H1 (cell line): Measurements from ENCODE around the gene DAPK1. TPM values are rescaled to one million over a fixed set of nuclear protein-coding genes. Genes with fewer than 3 reads are reported as not detected.
"Not testable (repeated sequence)": the region's sequence is repeated elsewhere in the genome, so short reads cannot be mapped to it uniquely, and the experiment has no call there.

ENCODE experiments used
- CTCF ChIA-PET: fragments of 300-600 bp; sonication (Branson Sonifier 250); formaldehyde crosslinking; loops from one replicate; lab custom pipeline; 2021; ENCODE audit not compliant: partially characterized antibody; lab: Charles Lee
- POLR2A ChIA-PET: fragments of 300-600 bp; sonication (Branson Sonifier 250); formaldehyde crosslinking; loops from one replicate; lab custom pipeline; 2021; ENCODE audit warnings: inconsistent platforms; ENCODE audit not compliant: partially characterized antibody; lab: Charles Lee
- DNase-seq, 2 experiments: peaks; one replicate each; pipeline versions ENCODE4 v3.0.0 to v3.0.0-alpha.2; 2010 to 2022; ENCODE audit warnings: low spot score in 2 of 2, low read depth in 1 of 2, mixed read lengths in 1 of 2
- FAIRE-seq: peaks from 2 replicates; lab custom pipeline; 2011; peaks lifted over from hg19 to GRCh38; lab: Jason Lieb, UNC
- H2AFZ ChIP-seq: 2 replicates; pipeline ENCODE4 v1.8.1; 2012; ENCODE audit warnings: low read length, inconsistent platforms
- H2AK5ac ChIP-seq: 2 replicates; pipeline ENCODE4 v1.6.1; 2013; ENCODE audit warnings: low read depth, low read length
- H2BK120ac ChIP-seq: replicated peaks from 2 replicates; pipeline ENCODE3; 2013; ENCODE audit warnings: low read depth, low read length, inconsistent platforms
- H2BK12ac ChIP-seq: 2 replicates; pipeline ENCODE4 v1.6.1; 2013; ENCODE audit warnings: low read depth, low read length
- H2BK15ac ChIP-seq: 2 replicates; pipeline ENCODE4 v1.6.1; 2013; ENCODE audit warnings: low read length
- H2BK20ac ChIP-seq: 2 replicates; pipeline ENCODE4 v1.6.1; 2013; ENCODE audit warnings: low read length
- H2BK5ac ChIP-seq: 2 replicates; pipeline ENCODE4 v1.6.1; 2013; ENCODE audit warnings: low read depth, low read length
- H3K14ac ChIP-seq: 2 replicates; pipeline ENCODE4 v1.6.1; 2013; ENCODE audit warnings: inconsistent platforms; ENCODE audit not compliant: insufficient read length
- H3K18ac ChIP-seq: 2 replicates; pipeline ENCODE4 v1.6.1; 2013; ENCODE audit warnings: low read length; ENCODE audit errors: extremely low read depth
- H3K23ac ChIP-seq: 2 replicates; pipeline ENCODE4 v1.6.1; 2013; ENCODE audit warnings: inconsistent platforms; ENCODE audit not compliant: insufficient read length
- H3K23me2 ChIP-seq: 2 replicates; pipeline ENCODE4 v1.6.1; 2013; ENCODE audit warnings: low read depth, low read length
- H3K27ac ChIP-seq: 2 replicates; pipeline ENCODE4 v1.6.1; 2011; ENCODE audit warnings: low read depth, low read length, inconsistent platforms
- H3K27me3 ChIP-seq, 4 experiments: replicated peaks in 1 of 4; 1 replicate in 1 of 4; 2 replicates in 3 of 4; pipeline versions ENCODE4 v1.6.1 to v1.8.1; 2011 to 2013; ENCODE audit warnings: low read length in 3 of 4, mild to moderate bottlenecking in 3 of 4, inconsistent platforms in 2 of 4, mixed read lengths in 2 of 4, moderate library complexity in 1 of 4; ENCODE audit not compliant: control insufficient read depth in 3 of 4, insufficient read depth in 3 of 4; ENCODE audit errors: extremely low read depth in 1 of 4
- H3K36me3 ChIP-seq, 4 experiments: 2 replicates each; pipeline versions ENCODE4 v1.6.1 to v1.8.1; 2011 to 2013; ENCODE audit warnings: mild to moderate bottlenecking in 4 of 4, low read length in 3 of 4, moderate library complexity in 2 of 4, control low read depth in 1 of 4, inconsistent platforms in 1 of 4; ENCODE audit not compliant: insufficient read depth in 4 of 4, control insufficient read depth in 2 of 4
- H3K4ac ChIP-seq: replicated peaks from 2 replicates; pipeline ENCODE3; 2013; ENCODE audit warnings: low read length, low read depth, mixed read lengths, inconsistent platforms; ENCODE audit not compliant: insufficient read length
- H3K4me1 ChIP-seq, 4 experiments: replicated peaks in 1 of 4; 1 replicate in 1 of 4; 2 replicates in 3 of 4; pipeline versions ENCODE4 v1.6.1 to v1.8.1; 2011 to 2013; ENCODE audit warnings: low read length in 3 of 4, inconsistent platforms in 2 of 4, mixed read lengths in 1 of 4; ENCODE audit not compliant: insufficient read depth in 4 of 4, control insufficient read depth in 3 of 4
- H3K4me2 ChIP-seq, 2 experiments: 2 replicates each; pipeline versions ENCODE4 v1.6.1 to v1.8.1; 2011 to 2013; ENCODE audit warnings: low read depth in 2 of 2, low read length in 2 of 2, control low read depth in 1 of 2, inconsistent platforms in 1 of 2, mild to moderate bottlenecking in 1 of 2; ENCODE audit not compliant: insufficient read depth in 1 of 2
- H3K4me3 ChIP-seq, 4 experiments: fragments of 200-600, 300-600 bp in 1 of 4; sonication (generic), shearing (Covaris generic), sonication (Bioruptor Twin) in 1 of 4; 2 replicates each; pipeline versions ENCODE4 v1.5.1 to v1.8.1; 2011 to 2016; ENCODE audit warnings: low read length in 4 of 4, low read depth in 3 of 4, control low read depth in 2 of 4, inconsistent platforms in 2 of 4, mild to moderate bottlenecking in 2 of 4, mixed read lengths in 1 of 4, moderate library complexity in 1 of 4; ENCODE audit not compliant: insufficient read depth in 2 of 4; ENCODE audit errors: extremely low read depth in 1 of 4
- H3K56ac ChIP-seq: replicated peaks from 2 replicates; pipeline ENCODE3; 2013; ENCODE audit warnings: low read depth, mild to moderate bottlenecking, mixed read lengths, low read length, inconsistent platforms; ENCODE audit not compliant: insufficient read length
- H3K79me1 ChIP-seq: 2 replicates; pipeline ENCODE4 v1.6.1; 2013; ENCODE audit warnings: low read depth, low read length, control low read depth
- H3K79me2 ChIP-seq, 2 experiments: 2 replicates each; pipeline versions ENCODE4 v1.6.1 to v1.8.1; 2012 to 2013; ENCODE audit warnings: low read length in 2 of 2, mild to moderate bottlenecking in 2 of 2, inconsistent platforms in 1 of 2; ENCODE audit not compliant: insufficient read depth in 2 of 2, control insufficient read depth in 1 of 2
- H3K9ac ChIP-seq, 4 experiments: replicated peaks in 1 of 4; 1 replicate in 1 of 4; 2 replicates in 3 of 4; pipeline versions ENCODE4 v1.6.1 to v1.8.1; 2011 to 2013; ENCODE audit warnings: low read depth in 3 of 4, low read length in 3 of 4, control low read depth in 2 of 4, mild to moderate bottlenecking in 2 of 4, moderate library complexity in 2 of 4, inconsistent platforms in 1 of 4; ENCODE audit errors: extremely low read depth in 1 of 4
- H3K9me3 ChIP-seq, 2 experiments: 2 replicates each; pipeline versions ENCODE4 v1.6.1 to v1.8.1; 2012 to 2013; ENCODE audit warnings: mild to moderate bottlenecking in 2 of 2, moderate library complexity in 2 of 2, control low read depth in 1 of 2, inconsistent platforms in 1 of 2, low read depth in 1 of 2, low read length in 1 of 2, mixed read lengths in 1 of 2; ENCODE audit not compliant: insufficient read depth in 2 of 2
- H4K20me1 ChIP-seq, 2 experiments: replicated peaks in 1 of 2; 2 replicates each; pipeline versions ENCODE3 to v1.8.1; 2011 to 2013; ENCODE audit warnings: inconsistent platforms in 2 of 2, low read length in 2 of 2, mild to moderate bottlenecking in 1 of 2; ENCODE audit not compliant: insufficient read depth in 2 of 2, control insufficient read depth in 1 of 2
- H4K5ac ChIP-seq: 2 replicates; pipeline ENCODE4 v1.6.1; 2013; ENCODE audit warnings: low read length, low read depth, mixed read lengths, inconsistent platforms; ENCODE audit not compliant: insufficient read length
- H4K8ac ChIP-seq: 2 replicates; pipeline ENCODE4 v1.8.0; 2013; ENCODE audit warnings: mild to moderate bottlenecking, moderate library complexity, low read length, inconsistent platforms; ENCODE audit not compliant: insufficient read depth; ENCODE audit errors: extremely low read depth
- H4K91ac ChIP-seq: replicated peaks from 2 replicates; pipeline ENCODE3; 2013; ENCODE audit warnings: low read length, mixed read lengths, inconsistent platforms; ENCODE audit not compliant: insufficient read length
- WGBS, 2 experiments: shearing (Covaris generic) in 1 of 2; methylation state at CpG; one replicate each; pipeline versions ENCODE4 v1.1.6 to v1.1.7; 2013 to 2015; ENCODE audit warnings: low lambda C conversion rate in 2 of 2, mixed read lengths in 2 of 2, inconsistent platforms in 1 of 2, low coverage in 1 of 2, missing lambda C conversion rate in 1 of 2; ENCODE audit not compliant: insufficient replicate concordance in 2 of 2, insufficient coverage in 1 of 2, insufficient read length in 1 of 2; ENCODE audit errors: extremely low coverage in 1 of 2, missing lambda C conversion rate in 1 of 2; 5-methylcytosine and 5-hydroxymethylcytosine counted together
- polyA plus RNA-seq, 7 experiments: library from polyadenylated mRNA; depleted of rRNA in 3 of 7; stranded (reverse) in 5 of 7; unstranded in 2 of 7; fragments of >200 nt in 5 of 7; fragments of 200-250 nt in 2 of 7; gene quantifications; 1 replicate in 5 of 7; 2 replicates in 1 of 7; 4 replicates in 1 of 7; pipeline versions ENCODE4 v1.2.1 to v1.2.3, GENCODE V29; 2011 to 2013; ENCODE audit warnings: missing spikeins in 2 of 7, mixed read lengths in 2 of 7
- total RNA-seq: library from RNA; stranded (reverse); fragmentation: NEBNext Ultra II Directional; extraction: Animal tissue kit (Norgen Biotek cat#: 25700); gene quantifications from 2 replicates; pipeline ENCODE4 v1.2.1, GENCODE V29; 2021

The DAPK1 gene
- total and polyA plus RNA-seq, 2 of the 8 experiments (the other 6 are each of a cell fraction or from before 2014, with no cell fraction given), result 62.4 to 131 TPM

GRCh38 chr9:87549088-87549487, 51.4 kb downstream of the DAPK1 start:
- DNase-seq, H3K79me1 ChIP-seq, H2BK120ac ChIP-seq, H3K27ac ChIP-seq, H3K36me3 ChIP-seq, H3K23me2 ChIP-seq, H3K14ac ChIP-seq, H3K18ac ChIP-seq, H3K4me2 ChIP-seq, H3K56ac ChIP-seq, H3K9me3 ChIP-seq, CTCF ChIA-PET, H2AFZ ChIP-seq, H2BK5ac ChIP-seq, POLR2A ChIA-PET, H4K8ac ChIP-seq, H2BK15ac ChIP-seq, FAIRE-seq, H2BK12ac ChIP-seq, H3K27me3 ChIP-seq, H3K9ac ChIP-seq, H4K5ac ChIP-seq, H3K23ac ChIP-seq, H2AK5ac ChIP-seq, H3K4me3 ChIP-seq, H3K4ac ChIP-seq, H2BK20ac ChIP-seq, H3K4me1 ChIP-seq, H4K91ac ChIP-seq: not testable (repeated sequence)
- Histone ChIP-seq H3K79me2 (peaks cover 4 to 76% of the 10 kb centered on the region in 2 experiments; a peak in 3 of 4 replicates), H4K20me1 (peaks cover 9 to 12% of the 10 kb centered on the region in 2 experiments)
- 98% methylated on average over 2 of the region's 2 CpGs; no CpG with 5 or more reads in 1 of the 2 experiments for WGBS, 2 experiments
